Measurements from ENCODE around the gene FER1L5. TPM values are rescaled to one million over a fixed set of nuclear protein-coding genes. Genes with fewer than 3 reads are reported as not detected.

The FER1L5 gene
- total and polyA plus RNA-seq, 9 of the 15 experiments (the other 6 are each of a cell fraction or from before 2014, with no cell fraction given) = 0.01 TPM; not detected in 6

DNA sequence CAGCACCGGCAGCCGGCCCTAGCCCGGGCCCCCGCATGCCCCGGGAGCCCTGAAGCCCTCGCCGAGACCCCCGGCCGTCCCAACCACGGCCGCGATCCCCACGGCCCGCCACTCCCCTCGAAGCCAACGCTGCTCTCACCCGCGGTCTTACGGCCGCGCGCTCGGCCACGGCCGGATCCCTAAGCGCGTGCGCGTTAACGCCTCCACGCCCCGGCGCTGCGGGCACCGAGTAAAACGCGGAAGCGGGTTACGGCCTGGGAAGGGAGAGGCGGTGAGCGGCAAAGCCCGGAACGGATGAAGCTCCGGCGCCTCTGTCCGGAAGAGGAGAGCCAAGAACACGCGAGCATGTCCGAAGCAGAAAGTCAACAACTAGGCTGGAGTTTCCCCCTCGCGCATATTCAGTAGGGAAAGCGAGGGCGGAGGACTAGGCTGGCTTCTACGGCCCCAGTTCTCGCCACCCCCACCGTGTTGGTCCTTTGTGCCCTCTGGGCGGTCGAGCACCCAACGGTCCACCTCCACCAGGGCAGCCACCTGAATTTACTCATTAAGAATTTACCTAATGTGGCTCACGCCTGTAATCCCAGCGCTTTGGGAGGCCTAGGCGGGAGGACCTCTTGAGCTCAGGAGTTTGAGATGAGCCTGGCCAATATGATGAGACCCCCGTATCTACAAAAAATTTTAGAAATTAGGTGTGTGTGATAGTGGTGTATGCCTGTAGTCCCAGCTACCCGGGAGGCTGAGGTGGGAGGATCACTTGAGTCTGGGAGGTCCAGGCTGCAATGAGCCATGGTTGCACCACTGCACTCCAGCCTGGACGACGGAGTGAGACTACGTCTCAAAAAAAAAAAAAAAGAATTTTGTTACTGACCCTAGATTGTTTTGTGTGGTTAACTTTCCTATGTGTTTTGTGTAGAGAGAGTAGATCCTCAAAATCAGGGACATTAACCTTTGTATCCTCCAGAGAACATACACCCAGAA is 4.1 kb upstream of the FER1L5 start, which contains the start of gene KANSL3 (continued):
- TF ChIP-seq, protein P1, sequence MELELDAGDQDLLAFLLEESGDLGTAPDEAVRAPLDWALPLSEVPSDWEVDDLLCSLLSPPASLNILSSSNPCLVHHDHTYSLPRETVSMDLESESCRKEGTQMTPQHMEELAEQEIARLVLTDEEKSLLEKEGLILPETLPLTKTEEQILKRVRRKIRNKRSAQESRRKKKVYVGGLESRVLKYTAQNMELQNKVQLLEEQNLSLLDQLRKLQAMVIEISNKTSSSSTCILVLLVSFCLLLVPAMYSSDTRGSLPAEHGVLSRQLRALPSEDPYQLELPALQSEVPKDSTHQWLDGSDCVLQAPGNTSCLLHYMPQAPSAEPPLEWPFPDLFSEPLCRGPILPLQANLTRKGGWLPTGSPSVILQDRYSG (tag; conservative IDR thresholded peaks at IDR 0.05; ENCODE audit: low read depth) = peak; percentile 52; the same call in 1 of the 2 replicates
- TF ChIP-seq, protein P2, sequence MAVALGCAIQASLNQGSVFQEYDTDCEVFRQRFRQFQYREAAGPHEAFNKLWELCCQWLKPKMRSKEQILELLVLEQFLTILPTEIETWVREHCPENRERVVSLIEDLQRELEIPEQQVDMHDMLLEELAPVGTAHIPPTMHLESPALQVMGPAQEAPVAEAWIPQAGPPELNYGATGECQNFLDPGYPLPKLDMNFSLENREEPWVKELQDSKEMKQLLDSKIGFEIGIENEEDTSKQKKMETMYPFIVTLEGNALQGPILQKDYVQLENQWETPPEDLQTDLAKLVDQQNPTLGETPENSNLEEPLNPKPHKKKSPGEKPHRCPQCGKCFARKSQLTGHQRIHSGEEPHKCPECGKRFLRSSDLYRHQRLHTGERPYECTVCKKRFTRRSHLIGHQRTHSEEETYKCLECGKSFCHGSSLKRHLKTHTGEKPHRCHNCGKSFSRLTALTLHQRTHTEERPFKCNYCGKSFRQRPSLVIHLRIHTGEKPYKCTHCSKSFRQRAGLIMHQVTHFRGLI (CRISPR knock-in tag; IDR thresholded peaks at IDR 0.05) = 0 out of 2 replicates have a peak, but pooled peaks have one; percentile 41
- TF ChIP-seq PHF8 (IDR thresholded peaks at IDR 0.05; ENCODE audit: borderline replicate concordance, low read length) (peak; percentile 81; the same call in 1 of the 2 replicates), KLF16 (IDR thresholded peaks at IDR 0.05) (no peak), POLR2A (conservative IDR thresholded peaks at IDR 0.05) (peak; percentile 88), GABPB1 (CRISPR knock-in tag; IDR thresholded peaks at IDR 0.05) (peak; percentile 85), SMARCA4 (IDR thresholded peaks at IDR 0.05) (0 out of 2 replicates have a peak, but pooled peaks have one; percentile 26), ZKSCAN3 (CRISPR knock-in tag; IDR thresholded peaks at IDR 0.05) (no peak), NFATC3 (IDR thresholded peaks at IDR 0.05) (no peak), ZSCAN29 (IDR thresholded peaks at IDR 0.05) (peak; percentile 95), U2AF2 (optimal IDR thresholded peaks at IDR 0.05; ENCODE audit: low read depth, low read length) (no peak), RAD51 (IDR thresholded peaks at IDR 0.05; ENCODE audit: borderline replicate concordance, low read depth) (peak; percentile 21; the same call in 1 of the 2 replicates), STAG1 (CRISPR knock-in tag; IDR thresholded peaks at IDR 0.05; ENCODE audit: borderline replicate concordance) (no peak), ZNF507 (tag; conservative IDR thresholded peaks at IDR 0.05) (no peak), ZNF696 (CRISPR knock-in tag; conservative IDR thresholded peaks at IDR 0.05) (no peak)
- TF ChIP-seq, protein P3, sequence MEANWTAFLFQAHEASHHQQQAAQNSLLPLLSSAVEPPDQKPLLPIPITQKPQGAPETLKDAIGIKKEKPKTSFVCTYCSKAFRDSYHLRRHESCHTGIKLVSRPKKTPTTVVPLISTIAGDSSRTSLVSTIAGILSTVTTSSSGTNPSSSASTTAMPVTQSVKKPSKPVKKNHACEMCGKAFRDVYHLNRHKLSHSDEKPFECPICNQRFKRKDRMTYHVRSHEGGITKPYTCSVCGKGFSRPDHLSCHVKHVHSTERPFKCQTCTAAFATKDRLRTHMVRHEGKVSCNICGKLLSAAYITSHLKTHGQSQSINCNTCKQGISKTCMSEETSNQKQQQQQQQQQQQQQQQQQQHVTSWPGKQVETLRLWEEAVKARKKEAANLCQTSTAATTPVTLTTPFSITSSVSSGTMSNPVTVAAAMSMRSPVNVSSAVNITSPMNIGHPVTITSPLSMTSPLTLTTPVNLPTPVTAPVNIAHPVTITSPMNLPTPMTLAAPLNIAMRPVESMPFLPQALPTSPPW (CRISPR knock-in tag; IDR thresholded peaks at IDR 0.05) = peak; percentile 82
- TF ChIP-seq, protein P4, sequence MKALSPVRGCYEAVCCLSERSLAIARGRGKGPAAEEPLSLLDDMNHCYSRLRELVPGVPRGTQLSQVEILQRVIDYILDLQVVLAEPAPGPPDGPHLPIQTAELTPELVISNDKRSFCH (CRISPR knock-in tag; IDR thresholded peaks at IDR 0.05) = no peak
- TF ChIP-seq, protein P4 (tag; IDR thresholded peaks at IDR 0.05) = peak; percentile 90
- TF ChIP-seq, protein P5, sequence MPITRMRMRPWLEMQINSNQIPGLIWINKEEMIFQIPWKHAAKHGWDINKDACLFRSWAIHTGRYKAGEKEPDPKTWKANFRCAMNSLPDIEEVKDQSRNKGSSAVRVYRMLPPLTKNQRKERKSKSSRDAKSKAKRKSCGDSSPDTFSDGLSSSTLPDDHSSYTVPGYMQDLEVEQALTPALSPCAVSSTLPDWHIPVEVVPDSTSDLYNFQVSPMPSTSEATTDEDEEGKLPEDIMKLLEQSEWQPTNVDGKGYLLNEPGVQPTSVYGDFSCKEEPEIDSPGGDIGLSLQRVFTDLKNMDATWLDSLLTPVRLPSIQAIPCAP (CRISPR knock-in tag; IDR thresholded peaks at IDR 0.05; ENCODE audit: borderline replicate concordance) = peak; percentile 80; the same call in 1 of the 2 replicates
- TF ChIP-seq, protein P6, sequence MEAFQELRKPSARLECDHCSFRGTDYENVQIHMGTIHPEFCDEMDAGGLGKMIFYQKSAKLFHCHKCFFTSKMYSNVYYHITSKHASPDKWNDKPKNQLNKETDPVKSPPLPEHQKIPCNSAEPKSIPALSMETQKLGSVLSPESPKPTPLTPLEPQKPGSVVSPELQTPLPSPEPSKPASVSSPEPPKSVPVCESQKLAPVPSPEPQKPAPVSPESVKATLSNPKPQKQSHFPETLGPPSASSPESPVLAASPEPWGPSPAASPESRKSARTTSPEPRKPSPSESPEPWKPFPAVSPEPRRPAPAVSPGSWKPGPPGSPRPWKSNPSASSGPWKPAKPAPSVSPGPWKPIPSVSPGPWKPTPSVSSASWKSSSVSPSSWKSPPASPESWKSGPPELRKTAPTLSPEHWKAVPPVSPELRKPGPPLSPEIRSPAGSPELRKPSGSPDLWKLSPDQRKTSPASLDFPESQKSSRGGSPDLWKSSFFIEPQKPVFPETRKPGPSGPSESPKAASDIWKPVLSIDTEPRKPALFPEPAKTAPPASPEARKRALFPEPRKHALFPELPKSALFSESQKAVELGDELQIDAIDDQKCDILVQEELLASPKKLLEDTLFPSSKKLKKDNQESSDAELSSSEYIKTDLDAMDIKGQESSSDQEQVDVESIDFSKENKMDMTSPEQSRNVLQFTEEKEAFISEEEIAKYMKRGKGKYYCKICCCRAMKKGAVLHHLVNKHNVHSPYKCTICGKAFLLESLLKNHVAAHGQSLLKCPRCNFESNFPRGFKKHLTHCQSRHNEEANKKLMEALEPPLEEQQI (IDR thresholded peaks at IDR 0.05) = peak; percentile 85; the same call in 1 of the 2 replicates
